GM23248 (cell line): ENCODE data around the gene GBP6. TPM values are rescaled to one million over a fixed set of nuclear protein-coding genes. Genes with fewer than 3 reads are reported as not detected.
A peak's percentile ranks its signal among the peaks of the same experiment; 100 is the strongest.

Source experiments
- DNase-seq: peaks from one replicate; pipeline ENCODE4 v3.0.0-alpha.2; 2015
- H2AFZ ChIP-seq: fragments of 200-600 bp; sonication (generic); 2 replicates; pipeline ENCODE4 v1.6.1; 2016; ENCODE audit warnings: antibody characterized with exemption
- H3F3A ChIP-seq: fragments of 200-600 bp; sonication (generic); 2 replicates; pipeline ENCODE4 v1.6.1; 2016; ENCODE audit warnings: mild to moderate bottlenecking, antibody characterized with exemption, mixed run types; ENCODE audit not compliant: insufficient read depth
- H3K27ac ChIP-seq: fragments of 200-600 bp; sonication (generic); 2 replicates; pipeline ENCODE4 v1.5.1; 2016; ENCODE audit warnings: mild to moderate bottlenecking
- H3K27me3 ChIP-seq: fragments of 200-600 bp; sonication (generic); replicated peaks from 2 replicates; pipeline ENCODE4 v1.6.1; 2016; ENCODE audit warnings: mild to moderate bottlenecking; ENCODE audit not compliant: insufficient read depth
- H3K36me3 ChIP-seq: fragments of 200-600 bp; sonication (generic); 2 replicates; pipeline ENCODE4 v1.6.1; 2016; ENCODE audit warnings: low read depth, mild to moderate bottlenecking
- H3K4me1 ChIP-seq: fragments of 200-600 bp; sonication (generic); 2 replicates; pipeline ENCODE4 v1.6.1; 2016; ENCODE audit warnings: mild to moderate bottlenecking; ENCODE audit not compliant: insufficient read depth
- H3K4me2 ChIP-seq: fragments of 200-600 bp; sonication (generic); one replicate; pipeline ENCODE4 v1.6.1; 2016; ENCODE audit warnings: mild to moderate bottlenecking; ENCODE audit not compliant: unreplicated experiment
- H3K4me3 ChIP-seq: fragments of 200-600 bp; sonication (generic); 2 replicates; pipeline ENCODE4 v1.5.1; 2016; ENCODE audit warnings: mild to moderate bottlenecking
- H3K79me2 ChIP-seq: fragments of 200-600 bp; sonication (generic); 2 replicates; pipeline ENCODE4 v1.6.1; 2016; ENCODE audit warnings: mild to moderate bottlenecking; ENCODE audit not compliant: insufficient read depth
- H3K9ac ChIP-seq: fragments of 200-600 bp; sonication (generic); 2 replicates; pipeline ENCODE4 v1.6.1; 2016; ENCODE audit warnings: mild to moderate bottlenecking
- H3K9me2 ChIP-seq: fragments of 200-600 bp; sonication (generic); 2 replicates; pipeline ENCODE4 v1.6.1; 2016; ENCODE audit warnings: mixed run types, mild to moderate bottlenecking, moderate library complexity; ENCODE audit not compliant: insufficient read depth
- H3K9me3 ChIP-seq: fragments of 200-600 bp; sonication (generic); one replicate; pipeline ENCODE4 v1.6.1; 2017; ENCODE audit warnings: low read depth
- H4K20me1 ChIP-seq: fragments of 200-600 bp; sonication (generic); 2 replicates; pipeline ENCODE4 v1.6.0; 2016; ENCODE audit not compliant: insufficient read depth
- EZH2 ChIP-seq: fragments of 200-600 bp; sonication (generic); IDR thresholded peaks from 2 replicates; pipeline ENCODE4 v1.6.1; 2018; ENCODE audit warnings: antibody characterized with exemption, mild to moderate bottlenecking; ENCODE audit not compliant: insufficient read depth, poor library complexity, severe bottlenecking
- EZH2phosphoT487 ChIP-seq: fragments of 200-600 bp; sonication (generic); IDR thresholded peaks from 2 replicates; pipeline ENCODE4 v1.6.1; 2018; ENCODE audit warnings: antibody characterized with exemption, moderate library complexity, mild to moderate bottlenecking, low read depth; ENCODE audit not compliant: insufficient read depth
- WGBS, 2 experiments: methylation state at CpG; one replicate each; pipeline ENCODE4 v1.1.6; 2015 to 2017; ENCODE audit warnings: low lambda C conversion rate in 2 of 2, low coverage in 1 of 2; ENCODE audit errors: missing lambda C conversion rate in 2 of 2; 5-methylcytosine and 5-hydroxymethylcytosine counted together
- in situ Hi-C: fragments of 300-500 bp; cut with MboI; formaldehyde crosslinking; loops from 2 replicates; pipeline ENCODE4 v1.15.0; 2020
- polyA plus RNA-seq: library from polyadenylated mRNA; unstranded; fragments of >200 nt; fragmentation: Nextera tagmentation; extraction: Ambion mirVana; gene quantifications from 2 replicates; pipeline ENCODE4 v1.2.1, GENCODE V29; 2016
- total RNA-seq: library from RNA; depleted of rRNA; stranded (reverse); fragments of >200 nt; shearing (Covaris generic); gene quantifications from 2 replicates; pipeline ENCODE4 v1.2.3, GENCODE V29; 2014; rRNA removed

Gene GBP6, protein sequence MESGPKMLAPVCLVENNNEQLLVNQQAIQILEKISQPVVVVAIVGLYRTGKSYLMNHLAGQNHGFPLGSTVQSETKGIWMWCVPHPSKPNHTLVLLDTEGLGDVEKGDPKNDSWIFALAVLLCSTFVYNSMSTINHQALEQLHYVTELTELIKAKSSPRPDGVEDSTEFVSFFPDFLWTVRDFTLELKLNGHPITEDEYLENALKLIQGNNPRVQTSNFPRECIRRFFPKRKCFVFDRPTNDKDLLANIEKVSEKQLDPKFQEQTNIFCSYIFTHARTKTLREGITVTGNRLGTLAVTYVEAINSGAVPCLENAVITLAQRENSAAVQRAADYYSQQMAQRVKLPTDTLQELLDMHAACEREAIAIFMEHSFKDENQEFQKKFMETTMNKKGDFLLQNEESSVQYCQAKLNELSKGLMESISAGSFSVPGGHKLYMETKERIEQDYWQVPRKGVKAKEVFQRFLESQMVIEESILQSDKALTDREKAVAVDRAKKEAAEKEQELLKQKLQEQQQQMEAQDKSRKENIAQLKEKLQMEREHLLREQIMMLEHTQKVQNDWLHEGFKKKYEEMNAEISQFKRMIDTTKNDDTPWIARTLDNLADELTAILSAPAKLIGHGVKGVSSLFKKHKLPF
- total RNA-seq (not detected in 2 replicates), polyA plus RNA-seq (not detected in 2 replicates)

DNA sequence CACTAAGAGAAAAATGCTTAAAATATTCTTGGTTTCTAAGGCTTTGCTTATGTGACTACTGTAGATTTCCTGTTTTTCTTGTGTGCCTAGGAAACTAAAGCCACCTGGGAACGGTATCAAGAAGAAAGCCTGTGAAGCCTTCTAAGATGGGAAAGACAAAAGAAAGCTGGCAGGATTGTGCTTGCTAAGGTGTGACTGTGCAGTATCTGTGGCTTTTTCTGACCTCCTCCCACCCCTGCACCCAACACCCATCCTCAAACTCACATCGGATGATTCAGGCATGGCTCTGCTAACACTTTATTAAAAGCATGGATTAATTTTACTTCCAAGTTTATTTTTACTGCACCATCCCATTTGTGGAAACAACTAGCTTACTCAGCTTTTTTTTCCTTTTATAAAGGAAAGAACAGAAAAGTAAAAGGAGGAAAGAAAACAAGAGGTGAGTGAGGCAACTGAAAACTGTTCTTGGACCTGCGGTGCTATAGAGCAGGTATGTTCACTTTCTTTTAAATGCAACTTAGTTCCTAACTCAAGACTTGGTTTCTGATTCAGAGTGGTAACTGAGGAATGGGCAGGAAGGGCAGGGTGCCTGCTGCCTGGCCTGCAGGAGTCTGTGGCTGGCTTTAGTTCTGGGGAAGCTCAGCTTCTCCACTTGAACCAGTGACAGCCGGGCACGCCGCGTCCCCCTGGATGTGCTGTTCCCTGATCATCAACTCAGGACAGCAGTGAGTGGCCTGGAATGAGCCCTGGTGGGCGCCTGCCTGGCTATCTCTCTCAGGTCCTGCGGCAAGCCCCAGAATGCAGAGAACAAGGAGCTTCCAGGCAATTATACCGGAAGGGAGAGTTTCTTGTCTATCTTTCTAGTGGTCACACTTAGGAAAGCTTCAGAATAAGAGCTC is at the start of gene GBP6:
Gene GBP6, plus strand, starts transcription at position 422 of the 899 bp plus-strand sequence. CDS start 4,493 bp downstream, outside the sequence.
- H3K36me3 ChIP-seq, result no peaks in the 10 kb centered on the region
- H3K9ac ChIP-seq, result no peak within 1 kb of the TSS
- H2AFZ ChIP-seq, result peak within 1 kb of the TSS; percentile 29; the same call in 1 of the 2 replicates
- H3K27me3 ChIP-seq, result no peaks in the 10 kb centered on the region
- no peaks in the 10 kb centered on the region for H3K79me2 ChIP-seq
- H3K4me3 ChIP-seq, result no peak within 1 kb of the TSS
- 54 to 57% methylated on average over 10 of the region's 10 CpGs for WGBS, 2 experiments
- H3K4me1 ChIP-seq, result no peaks in the 10 kb centered on the region
- H3K9me3 ChIP-seq, result no peaks in the 10 kb centered on the region
- H3K27ac ChIP-seq, result no peak within 1 kb of the TSS
- H3K4me2 ChIP-seq, result no peak within 1 kb of the TSS
- no peaks in the 10 kb centered on the region for H3F3A ChIP-seq
- no peaks in the 10 kb centered on the region for H4K20me1 ChIP-seq
- H3K9me2 ChIP-seq, result no peaks in the 10 kb centered on the region
- DNase-seq, result peak; percentile 4
- no peak for TF ChIP-seq EZH2phosphoT487
- in situ Hi-C loops, result loop anchor here (5.0 kb wide), 1 partner anchor 362 kb away; no protein-coding TSS in a partner anchor

DNA sequence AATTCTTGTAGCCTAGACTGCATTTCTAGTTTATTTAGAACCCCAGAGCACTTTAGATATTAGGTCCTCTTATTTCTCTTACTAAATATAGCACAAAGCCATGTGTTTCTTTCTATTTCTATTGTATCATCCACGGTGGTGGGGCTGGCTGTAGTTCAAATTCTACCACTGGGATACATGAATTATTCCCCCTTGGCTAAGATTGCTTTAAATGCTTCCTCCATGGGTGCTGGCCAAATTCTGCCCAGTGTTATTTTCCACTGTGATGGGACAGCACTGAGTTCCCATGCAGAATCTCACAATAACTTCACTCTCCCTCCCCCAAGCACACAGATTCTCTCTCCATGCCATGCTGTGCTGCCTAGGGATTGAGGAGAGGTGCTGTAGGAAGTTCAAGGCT is 41.5 kb upstream of the GBP6 start:
- 0% methylated on average over 1 of the region's 1 CpG for WGBS, 2 experiments
- no peak for DNase-seq
- Histone ChIP-seq H3K9me3 (no peaks in the 10 kb centered on the region), H3K4me1 (no peaks in the 10 kb centered on the region), H3F3A (no peaks in the 10 kb centered on the region), H3K27ac (no peak overlapping the region), H3K27me3 (no peaks in the 10 kb centered on the region), H3K4me3 (no peak overlapping the region), H3K9ac (no peak overlapping the region), H3K9me2 (no peaks in the 10 kb centered on the region), H4K20me1 (no peaks in the 10 kb centered on the region), H2AFZ (no peak overlapping the region), H3K4me2 (no peak overlapping the region), H3K79me2 (no peaks in the 10 kb centered on the region), H3K36me3 (no peaks in the 10 kb centered on the region)
- in situ Hi-C loops, result no loop called here
- TF ChIP-seq EZH2, result no peak
- TF ChIP-seq EZH2phosphoT487, result no peak

- H2AFZ ChIP-seq, result no peak overlapping the region
- H3K9me2 ChIP-seq, result no peaks in the 10 kb centered on the region
- WGBS, 2 experiments, result 33 to 34% methylated on average over 2 of the region's 2 CpGs
- H3K4me2 ChIP-seq, result no peak overlapping the region
- no peaks in the 10 kb centered on the region for H3K4me1 ChIP-seq
- DNase-seq, result no peak
- H3F3A ChIP-seq, result no peaks in the 10 kb centered on the region
- H3K9ac ChIP-seq, result no peak overlapping the region
- H3K9me3 ChIP-seq, result no peaks in the 10 kb centered on the region
- no peak overlapping the region for H3K4me3 ChIP-seq
- in situ Hi-C loops, result no loop called here
- H3K27ac ChIP-seq, result no peak overlapping the region
- no peaks in the 10 kb centered on the region for H3K36me3 ChIP-seq
- H3K27me3 ChIP-seq, result no peaks in the 10 kb centered on the region
- H3K79me2 ChIP-seq, result no peaks in the 10 kb centered on the region
- no peak for TF ChIP-seq EZH2
- no peak for TF ChIP-seq EZH2phosphoT487
- H4K20me1 ChIP-seq, result no peaks in the 10 kb centered on the region
Measured at GRCh38 chr1:89331890-89332289, 32.0 kb upstream of the GBP6 start.

- H3K9me3 ChIP-seq, result no peaks in the 10 kb centered on the region
- H3F3A ChIP-seq, result no peaks in the 10 kb centered on the region
- H4K20me1 ChIP-seq, result no peaks in the 10 kb centered on the region
- no peak for DNase-seq
- H3K9me2 ChIP-seq, result no peaks in the 10 kb centered on the region
- no peak overlapping the region for H3K27ac ChIP-seq
- no peak overlapping the region for H3K4me3 ChIP-seq
- WGBS, 2 experiments, result 7 to 9% methylated on average over 3 of the region's 3 CpGs
- TF ChIP-seq EZH2phosphoT487 (no peak), EZH2 (no peak)
- no peak overlapping the region for H2AFZ ChIP-seq
- no peak overlapping the region for H3K9ac ChIP-seq
- no peaks in the 10 kb centered on the region for H3K4me1 ChIP-seq
- no peak overlapping the region for H3K4me2 ChIP-seq
- in situ Hi-C loops, result no loop called here
- H3K79me2 ChIP-seq, result no peaks in the 10 kb centered on the region
- H3K36me3 ChIP-seq, result no peaks in the 10 kb centered on the region
- no peaks in the 10 kb centered on the region for H3K27me3 ChIP-seq
Measured at GRCh38 chr1:89332461-89332860, 31.4 kb upstream of the GBP6 start.
